Activated T-cell treated with anti-CD3 and anti-CD28 coated beads, Interleukin-2, amount 50 U/mL, for 4 hours (primary cell): Measurements from ENCODE around the gene HERC6. TPM values are rescaled to one million over a fixed set of nuclear protein-coding genes. Genes with fewer than 3 reads are reported as not detected.
"Not testable (repeated sequence)": the region's sequence is repeated elsewhere in the genome, so short reads cannot be mapped to it uniquely, and the experiment has no call there.

Source experiments
- ATAC-seq, 2 donors: fragments of 200-7000 bp; cut with Tn5 transposase; one replicate each; pipeline ENCODE4 v1.10.0; 2021
- DNase-seq: peaks from one replicate; pipeline ENCODE4 v3.0.0-alpha.2; 2020
- H3K27me3 Mint-ChIP-seq: one replicate; pipeline ENCODE4 v1.8.0; 2021; ENCODE audit warnings: low read depth, mixed read lengths
- H3K36me3 Mint-ChIP-seq: one replicate; pipeline ENCODE4 v1.8.0; 2022; ENCODE audit warnings: mixed read lengths; ENCODE audit not compliant: insufficient read depth
- H3K4me1 Mint-ChIP-seq: one replicate; pipeline ENCODE4 v1.8.0; 2021; ENCODE audit warnings: low read depth, mixed read lengths
- H3K4me3 Mint-ChIP-seq: one replicate; pipeline ENCODE4 v1.8.0; 2021; ENCODE audit warnings: mild to moderate bottlenecking, moderate library complexity, mixed read lengths
- H3K9me3 Mint-ChIP-seq: one replicate; pipeline ENCODE4 v1.8.0; 2021; ENCODE audit warnings: mixed read lengths
- total RNA-seq, 3 donors: library from RNA; stranded (reverse); gene quantifications; one replicate each; pipeline ENCODE4 v1.2.1, GENCODE V29; 2021

The HERC6 gene
- 1 to 10 TPM; 2.5 to 4.1 (median 3.8) TPM for total RNA-seq

DNA sequence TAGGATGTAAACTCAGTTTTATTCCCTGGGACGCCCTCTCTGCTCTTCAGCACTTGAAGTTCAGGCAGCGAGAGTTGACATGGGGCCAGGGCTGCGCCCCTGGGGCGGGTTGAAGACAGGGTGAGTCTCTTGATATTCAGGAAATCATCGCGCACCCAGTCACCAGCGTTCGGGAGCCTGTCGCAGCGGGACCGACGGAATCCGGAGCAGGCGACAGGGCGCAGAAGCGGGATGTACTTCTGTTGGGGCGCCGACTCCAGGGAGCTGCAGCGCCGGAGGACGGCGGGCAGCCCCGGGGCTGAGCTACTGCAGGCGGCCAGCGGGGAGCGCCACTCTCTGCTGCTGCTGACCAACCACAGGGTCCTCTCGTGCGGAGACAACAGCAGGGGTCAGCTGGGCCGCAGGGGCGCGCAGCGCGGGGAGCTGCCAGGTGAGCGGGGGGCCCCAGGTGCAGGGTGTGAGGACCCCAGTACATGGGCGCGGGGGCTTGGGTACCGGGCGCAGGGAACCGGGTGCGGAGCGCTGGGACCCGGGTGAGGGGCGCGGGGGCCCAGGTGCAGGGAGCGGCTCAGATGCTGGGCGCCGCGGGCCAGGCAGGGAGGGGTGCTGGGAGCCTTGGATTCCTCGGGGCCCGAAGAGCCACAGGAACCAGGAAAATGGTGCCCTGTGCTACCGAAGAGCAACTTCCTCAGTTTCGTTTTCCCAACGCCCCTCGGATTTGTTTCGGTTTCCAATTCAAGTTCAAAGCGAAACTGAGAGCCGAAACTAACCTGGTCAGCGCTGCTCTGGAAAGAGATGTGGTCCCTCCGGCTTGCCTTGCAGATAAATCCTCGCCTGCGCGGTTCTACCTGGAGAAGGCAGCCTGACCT, at the start of gene HERC6:
Gene HERC6 (plus strand): TSS at position 162 of the 869 bp plus-strand sequence. CDS start 70 bp downstream, at position 232.
- peak within 1 kb of the TSS; percentile 86 for H3K4me3 Mint-ChIP-seq
- H3K27me3 Mint-ChIP-seq, result no peaks in the 10 kb centered on the region
- ATAC-seq (peak; percentile 61 to 63), DNase-seq (peak; percentile 61)
- H3K9me3 Mint-ChIP-seq, result no peaks in the 10 kb centered on the region
- H3K36me3 Mint-ChIP-seq, result no peaks in the 10 kb centered on the region
- peaks cover 39% of the 10 kb centered on the region for H3K4me1 Mint-ChIP-seq

DNA sequence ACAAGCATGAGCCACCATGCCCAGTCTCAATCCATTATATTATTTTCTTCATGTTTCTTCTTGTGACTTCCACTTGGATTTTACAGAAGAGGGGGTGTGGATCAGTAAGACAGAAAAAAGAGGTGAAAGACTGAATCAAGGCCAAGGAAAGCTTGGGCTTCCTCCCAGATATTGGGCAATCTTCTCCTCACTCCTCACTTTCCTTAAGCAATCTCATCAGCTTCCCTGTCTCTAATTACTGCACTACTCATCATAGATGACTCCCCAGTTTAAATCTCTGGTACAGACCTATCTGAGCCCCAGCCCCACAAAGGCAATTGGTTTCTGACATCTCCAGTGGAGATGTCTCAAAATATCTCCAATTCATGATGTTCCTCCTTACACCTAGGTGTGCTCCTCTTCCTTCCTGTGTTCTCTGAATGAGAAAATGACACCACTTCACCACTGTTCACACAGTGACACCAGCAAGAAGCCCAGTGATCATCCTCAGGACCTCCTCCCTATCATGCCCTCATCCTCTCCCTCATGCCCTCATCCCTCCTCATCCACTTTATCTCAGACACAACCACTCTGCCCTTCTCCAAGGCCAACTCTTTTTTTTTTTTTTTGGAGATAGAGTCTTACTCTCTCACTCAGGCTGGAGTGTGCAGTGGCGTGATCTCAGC, 44.8 kb upstream of the HERC6 start:
- no peaks in the 10 kb centered on the region for H3K4me1 Mint-ChIP-seq
- H3K4me3 Mint-ChIP-seq, result no peak overlapping the region
- DNase-seq (no peak), ATAC-seq (no peak)
- no peaks in the 10 kb centered on the region for H3K27me3 Mint-ChIP-seq
- no peaks in the 10 kb centered on the region for H3K36me3 Mint-ChIP-seq
- no peaks in the 10 kb centered on the region for H3K9me3 Mint-ChIP-seq

GRCh38 chr4:88335092-88335665, 43.5 kb upstream of the HERC6 start:
- H3K27me3 Mint-ChIP-seq, result no peaks in the 10 kb centered on the region
- DNase-seq (no peak), ATAC-seq (no peak)
- H3K4me1 Mint-ChIP-seq, result no peaks in the 10 kb centered on the region
- H3K36me3 Mint-ChIP-seq, result no peaks in the 10 kb centered on the region
- no peaks in the 10 kb centered on the region for H3K9me3 Mint-ChIP-seq
- H3K4me3 Mint-ChIP-seq, result no peak overlapping the region

DNA sequence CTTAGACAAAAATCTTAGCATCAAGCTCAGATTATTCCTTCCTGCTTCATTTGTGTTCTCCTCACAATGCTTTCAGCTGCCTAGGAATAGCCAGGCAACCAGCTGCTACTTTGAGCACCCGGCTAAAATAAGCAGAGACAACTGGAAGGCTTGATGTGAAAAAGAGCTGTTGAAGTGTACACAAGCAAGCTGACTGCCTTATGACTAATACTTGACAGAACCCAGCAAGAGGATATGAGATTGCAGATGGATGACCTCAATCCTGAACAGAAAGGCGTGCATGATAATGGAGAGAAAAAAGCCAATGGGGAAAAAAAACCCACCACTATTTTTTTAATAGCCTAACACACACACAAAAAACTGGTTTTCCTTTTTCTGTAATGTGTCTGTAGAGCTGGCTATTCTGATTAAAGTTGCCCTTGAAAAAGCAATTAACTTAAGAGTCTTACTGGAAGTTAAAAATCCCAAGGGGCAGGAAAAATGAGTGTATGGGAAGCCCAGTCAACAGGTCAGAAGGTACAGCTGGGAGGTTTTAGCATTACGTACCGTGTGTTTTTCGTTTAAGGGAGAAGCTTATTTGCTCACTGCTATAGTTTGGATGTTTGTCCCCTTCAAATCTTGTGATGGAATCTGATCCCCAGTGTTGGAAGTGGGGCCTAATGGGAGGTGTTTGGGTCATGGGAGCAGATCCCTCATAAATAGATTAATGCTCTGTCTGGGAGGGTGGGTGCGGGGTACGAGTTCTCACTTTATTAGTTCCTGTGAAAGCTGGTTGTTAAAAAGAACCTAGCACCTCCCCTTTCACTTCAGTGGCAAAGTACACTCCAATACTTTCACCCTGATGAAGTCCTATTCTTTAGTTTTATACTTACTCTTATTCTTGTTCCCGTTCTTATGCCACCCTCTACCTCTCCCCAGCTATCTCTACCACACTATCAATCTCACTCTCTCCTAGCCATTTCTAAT, 37.1 kb upstream of the HERC6 start:
- ATAC-seq (no peak), DNase-seq (no peak)
- Mint-ChIP-seq H3K9me3 (no peaks in the 10 kb centered on the region), H3K4me3 (no peak overlapping the region), H3K27me3 (no peaks in the 10 kb centered on the region), H3K36me3 (no peaks in the 10 kb centered on the region), H3K4me1 (no peaks in the 10 kb centered on the region)

DNA sequence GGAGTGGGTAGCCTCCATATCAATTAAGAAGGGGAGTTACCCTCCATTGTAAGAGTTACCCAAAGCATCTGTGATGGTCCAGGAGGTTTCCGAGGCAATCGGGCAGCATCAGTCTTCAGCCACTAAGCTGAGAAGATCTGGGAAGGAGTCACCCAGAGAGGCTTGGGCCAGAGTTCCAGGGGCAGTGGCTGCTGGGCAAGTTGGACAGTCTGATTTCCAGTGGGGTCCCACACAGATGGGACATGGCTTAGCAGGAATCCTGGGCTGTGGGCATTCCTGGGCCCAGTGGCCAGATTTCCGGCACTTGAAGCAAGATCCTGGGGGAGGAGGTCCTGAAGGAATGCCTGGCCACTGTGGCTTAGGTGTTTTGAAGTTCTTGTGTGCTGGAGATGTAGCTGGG, 31.8 kb upstream of the HERC6 start:
- H3K4me1 Mint-ChIP-seq, H3K36me3 Mint-ChIP-seq, H3K4me3 Mint-ChIP-seq, H3K9me3 Mint-ChIP-seq, DNase-seq, ATAC-seq, H3K27me3 Mint-ChIP-seq: not testable (repeated sequence)

DNA sequence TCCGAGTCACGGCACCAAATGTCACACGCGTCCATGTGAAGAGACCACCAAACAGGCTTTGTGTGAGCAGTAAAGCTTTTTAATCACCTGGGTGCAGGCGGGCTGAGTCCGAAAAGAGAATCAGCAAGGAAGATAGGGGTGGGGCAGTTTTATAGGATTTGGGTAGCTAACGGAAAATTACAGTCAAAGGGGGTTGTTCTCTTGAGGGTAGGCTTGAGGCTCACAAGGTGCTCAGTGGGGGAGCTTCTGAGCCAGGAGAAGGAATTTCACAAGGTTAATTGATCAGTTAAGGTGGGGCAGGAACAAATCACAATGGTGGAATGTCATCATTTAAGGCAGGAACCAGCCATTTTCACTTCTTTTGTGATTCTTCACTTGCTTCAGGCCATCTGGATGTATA, 29.9 kb upstream of the HERC6 start:
- not testable (repeated sequence) for H3K27me3 Mint-ChIP-seq, H3K36me3 Mint-ChIP-seq, H3K4me3 Mint-ChIP-seq, H3K9me3 Mint-ChIP-seq, H3K4me1 Mint-ChIP-seq, ATAC-seq, DNase-seq

DNA sequence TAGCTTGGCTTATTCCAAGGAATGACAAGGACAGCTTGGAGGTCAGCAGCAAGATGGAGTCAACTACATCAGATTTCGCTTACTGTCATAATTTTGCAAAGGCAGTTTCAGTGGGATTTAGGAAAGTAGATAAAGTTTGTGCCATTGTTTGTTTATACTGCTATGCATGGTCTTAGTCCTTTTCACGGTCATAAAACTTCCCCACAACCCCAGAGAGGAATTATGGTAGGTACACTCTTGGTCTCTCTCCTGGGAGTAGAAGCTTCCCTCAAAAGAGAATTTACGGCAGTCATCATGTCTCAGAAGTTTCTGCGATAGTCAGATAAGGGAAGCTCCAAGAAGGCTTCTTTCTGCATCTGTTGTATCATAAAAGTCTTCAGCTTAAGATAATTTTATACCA, 27.9 kb upstream of the HERC6 start:
- Mint-ChIP-seq H3K4me1 (no peaks in the 10 kb centered on the region), H3K36me3 (peaks cover 1% of the 10 kb centered on the region), H3K9me3 (peaks cover 4% of the 10 kb centered on the region), H3K27me3 (no peaks in the 10 kb centered on the region), H3K4me3 (no peak overlapping the region)
- no peak for DNase-seq
- no peak for ATAC-seq

DNA sequence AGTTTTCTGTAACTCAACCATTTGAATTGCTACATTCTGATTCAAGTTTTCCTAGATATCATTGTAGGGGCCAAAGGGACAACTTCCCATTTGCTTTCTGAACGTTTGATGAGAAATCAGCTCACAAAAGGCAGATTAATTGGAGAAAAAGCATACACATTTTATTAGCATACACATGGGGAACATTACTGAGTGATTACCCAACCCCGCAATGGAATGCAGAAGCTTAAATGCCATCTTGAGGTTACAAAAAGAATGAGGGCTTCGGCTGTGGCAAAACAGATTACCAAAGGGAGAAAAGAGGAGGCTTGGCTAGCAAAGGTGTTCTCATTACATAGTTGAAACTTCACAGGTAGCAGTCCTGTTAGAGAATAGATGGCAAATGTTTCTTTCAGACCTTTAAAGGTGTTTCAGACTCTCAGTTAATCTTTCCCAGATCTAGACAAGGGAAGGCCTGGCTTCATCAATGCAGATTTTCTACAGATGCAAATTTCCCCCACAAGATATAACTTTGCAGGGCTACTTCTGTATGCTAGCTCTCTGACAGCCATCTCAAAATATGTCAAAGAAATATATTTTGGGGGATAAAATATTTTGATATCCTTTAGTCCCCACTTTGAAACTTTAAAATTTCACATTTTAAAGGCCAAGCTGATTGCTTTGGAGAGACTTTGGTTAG, 26.5 kb upstream of the HERC6 start:
- Mint-ChIP-seq H3K9me3 (peaks cover 4% of the 10 kb centered on the region), H3K4me3 (no peak overlapping the region), H3K36me3 (peaks cover 1% of the 10 kb centered on the region), H3K4me1 (no peaks in the 10 kb centered on the region), H3K27me3 (no peaks in the 10 kb centered on the region)
- no peak for ATAC-seq
- no peak for DNase-seq

DNA sequence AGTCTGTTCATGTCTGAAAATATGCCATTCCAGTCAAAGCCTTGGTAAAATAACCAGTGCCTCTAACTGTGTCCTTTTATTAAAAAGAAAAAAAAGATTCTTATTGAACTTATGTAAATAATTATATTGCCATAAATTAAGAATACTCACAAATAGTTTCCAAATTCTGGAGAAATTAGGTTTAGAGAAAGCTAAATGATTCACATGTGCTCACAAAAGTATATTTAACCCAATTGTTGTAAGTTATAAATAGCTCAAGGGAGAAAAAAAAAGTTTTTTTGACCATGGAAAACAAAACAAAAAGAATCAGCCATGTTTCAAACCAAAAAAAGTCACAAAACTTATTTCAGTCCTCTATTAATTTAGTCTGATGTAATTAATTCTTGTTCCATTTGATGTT, 25.3 kb upstream of the HERC6 start:
- H3K36me3 Mint-ChIP-seq, result peaks cover 1% of the 10 kb centered on the region
- no peak for DNase-seq
- H3K9me3 Mint-ChIP-seq, result peaks cover 4% of the 10 kb centered on the region
- no peak for ATAC-seq
- H3K4me3 Mint-ChIP-seq, result no peak overlapping the region
- no peaks in the 10 kb centered on the region for H3K27me3 Mint-ChIP-seq
- H3K4me1 Mint-ChIP-seq, result no peaks in the 10 kb centered on the region

DNA sequence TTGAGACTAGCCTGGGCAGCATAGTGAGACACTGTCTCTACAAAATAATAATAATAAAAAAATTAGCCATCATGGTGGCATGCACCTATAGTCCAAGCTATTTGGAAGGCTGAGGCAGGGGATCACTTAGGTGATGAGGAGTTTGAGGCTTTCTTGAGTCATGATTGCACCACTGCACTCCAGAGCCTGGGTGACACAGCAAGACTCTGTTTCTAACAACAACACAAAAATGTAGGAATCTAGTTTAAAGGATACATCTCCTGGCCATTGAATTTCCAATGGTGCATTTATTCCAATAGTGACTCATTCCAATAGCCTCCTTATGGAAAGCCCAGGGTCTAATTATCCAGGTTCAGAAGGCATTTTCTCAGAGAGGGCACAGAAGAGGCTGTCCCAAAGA, 21.9 kb upstream of the HERC6 start:
- no peak overlapping the region for H3K4me3 Mint-ChIP-seq
- H3K4me1 Mint-ChIP-seq, result no peaks in the 10 kb centered on the region
- peaks cover 10% of the 10 kb centered on the region for H3K9me3 Mint-ChIP-seq
- peaks cover 1% of the 10 kb centered on the region for H3K36me3 Mint-ChIP-seq
- DNase-seq (no peak), ATAC-seq (no peak)
- H3K27me3 Mint-ChIP-seq, result no peaks in the 10 kb centered on the region

DNA sequence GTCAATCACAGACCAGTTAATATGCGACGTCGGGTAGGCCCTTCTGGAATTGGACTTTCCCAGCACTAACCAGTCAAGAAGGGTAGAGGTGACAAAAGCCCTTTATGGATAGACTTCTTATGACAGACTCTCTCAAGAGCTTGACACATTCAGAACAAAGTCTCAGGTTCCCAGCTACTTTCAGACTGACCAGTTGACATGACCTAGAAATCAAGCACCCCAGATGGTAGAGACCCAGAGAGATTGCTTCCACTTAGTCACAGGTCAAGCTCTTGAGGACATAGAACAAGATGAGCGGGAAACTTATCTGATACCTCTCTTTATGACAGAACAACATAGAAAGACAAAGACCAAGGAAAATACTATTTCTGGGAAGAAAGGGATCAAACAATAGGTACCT, 21.4 kb upstream of the HERC6 start:
- DNase-seq, result no peak
- Mint-ChIP-seq H3K36me3 (peaks cover 1% of the 10 kb centered on the region), H3K27me3 (no peaks in the 10 kb centered on the region), H3K9me3 (peaks cover 10% of the 10 kb centered on the region), H3K4me1 (no peaks in the 10 kb centered on the region), H3K4me3 (no peak overlapping the region)
- no peak for ATAC-seq

DNA sequence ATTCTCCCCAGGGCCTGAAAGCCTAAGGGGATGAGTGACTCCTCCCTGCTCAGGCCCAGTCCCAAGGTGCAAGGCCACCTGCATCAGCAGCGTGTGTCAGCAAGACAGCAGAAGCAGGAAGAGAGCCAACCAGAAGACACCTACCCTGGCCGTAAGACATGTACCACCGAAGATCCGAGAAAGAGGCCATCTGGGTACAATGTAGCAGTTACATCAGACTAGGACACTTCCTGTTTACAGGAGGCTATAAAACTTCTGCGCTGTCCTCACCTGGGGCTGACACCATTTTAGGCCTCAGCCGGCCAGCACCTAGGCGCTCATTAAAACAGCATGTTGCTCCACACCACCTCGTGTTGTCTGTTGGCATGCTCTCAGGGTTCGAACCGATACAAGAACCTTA, 19.1 kb upstream of the HERC6 start:
- H3K27me3 Mint-ChIP-seq, result no peaks in the 10 kb centered on the region
- H3K9me3 Mint-ChIP-seq, result peaks cover 11% of the 10 kb centered on the region
- ATAC-seq (no peak), DNase-seq (no peak)
- H3K36me3 Mint-ChIP-seq, result no peaks in the 10 kb centered on the region
- no peaks in the 10 kb centered on the region for H3K4me1 Mint-ChIP-seq
- H3K4me3 Mint-ChIP-seq, result no peak overlapping the region

- Mint-ChIP-seq H3K4me1 (no peaks in the 10 kb centered on the region), H3K4me3 (no peak overlapping the region), H3K9me3 (peaks cover 11% of the 10 kb centered on the region), H3K27me3 (no peaks in the 10 kb centered on the region), H3K36me3 (no peaks in the 10 kb centered on the region)
- no peak for ATAC-seq
- no peak for DNase-seq
These were observed 18.4 kb upstream of the HERC6 start for GRCh38 chr4:88360256-88360655.
